Hypothalamus (tissue), 51 donors: ENCODE data around the gene SERPINB8.
"Not testable (repeated sequence)": the region's sequence is repeated elsewhere in the genome, so short reads cannot be mapped to it uniquely, and the experiment has no call there.

Source experiments
- DNase-seq, 51 donors: peaks; one replicate each; lab custom pipeline; 2025; lab: John Stamatoyannopoulos, UW

SERPINB8 gene, protein sequence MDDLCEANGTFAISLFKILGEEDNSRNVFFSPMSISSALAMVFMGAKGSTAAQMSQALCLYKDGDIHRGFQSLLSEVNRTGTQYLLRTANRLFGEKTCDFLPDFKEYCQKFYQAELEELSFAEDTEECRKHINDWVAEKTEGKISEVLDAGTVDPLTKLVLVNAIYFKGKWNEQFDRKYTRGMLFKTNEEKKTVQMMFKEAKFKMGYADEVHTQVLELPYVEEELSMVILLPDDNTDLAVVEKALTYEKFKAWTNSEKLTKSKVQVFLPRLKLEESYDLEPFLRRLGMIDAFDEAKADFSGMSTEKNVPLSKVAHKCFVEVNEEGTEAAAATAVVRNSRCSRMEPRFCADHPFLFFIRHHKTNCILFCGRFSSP

DNA sequence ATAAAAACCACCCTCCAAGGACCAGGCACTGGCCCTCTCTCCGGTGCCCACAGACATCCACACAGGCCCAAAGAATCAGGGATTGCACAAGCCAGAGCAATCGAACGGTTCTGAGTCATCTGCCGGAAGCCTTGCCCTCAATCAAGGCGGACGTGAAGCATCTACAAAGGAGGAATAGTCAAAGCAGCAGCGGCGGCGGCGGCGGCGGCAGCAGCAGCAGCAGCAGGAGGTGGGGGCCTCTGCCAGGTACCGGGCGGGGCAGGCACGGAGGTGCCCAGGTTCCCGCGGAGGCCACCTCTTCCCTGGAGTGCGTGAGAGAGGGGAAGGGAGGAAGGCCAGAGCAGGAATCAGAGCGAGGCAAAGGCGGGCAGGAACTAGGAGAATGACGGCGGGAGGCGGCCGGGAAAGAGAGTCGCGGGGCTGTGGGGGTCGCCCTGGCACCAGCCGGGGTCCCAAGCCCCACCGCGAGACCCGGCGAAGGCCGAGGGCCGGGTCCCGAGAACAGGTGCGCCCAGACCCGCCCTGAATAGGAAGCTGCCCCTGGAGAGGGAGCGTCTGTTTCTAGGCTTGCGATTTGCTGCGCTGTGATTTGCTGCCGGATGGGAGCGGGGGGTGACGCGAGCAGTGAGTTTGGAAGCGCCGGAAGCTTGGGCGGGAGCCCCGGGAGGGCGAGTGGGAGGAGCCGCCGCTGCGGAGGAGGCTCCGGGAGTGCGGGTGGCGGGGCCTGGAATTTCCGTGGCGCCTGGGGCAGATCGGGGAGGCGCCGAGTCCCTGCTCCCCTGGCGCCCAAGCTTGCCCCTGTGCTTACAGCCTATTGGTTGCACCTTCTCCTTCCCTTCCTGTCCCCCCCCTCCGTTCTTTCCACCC, at the start of gene SERPINB8:
SERPINB8 (plus strand) TSS at position 140 of the 867 bp plus-strand sequence. CDS start 8,228 bp downstream, outside the sequence.
- DNase-seq: peak; percentile 47 to 96 (median 89)

DNA sequence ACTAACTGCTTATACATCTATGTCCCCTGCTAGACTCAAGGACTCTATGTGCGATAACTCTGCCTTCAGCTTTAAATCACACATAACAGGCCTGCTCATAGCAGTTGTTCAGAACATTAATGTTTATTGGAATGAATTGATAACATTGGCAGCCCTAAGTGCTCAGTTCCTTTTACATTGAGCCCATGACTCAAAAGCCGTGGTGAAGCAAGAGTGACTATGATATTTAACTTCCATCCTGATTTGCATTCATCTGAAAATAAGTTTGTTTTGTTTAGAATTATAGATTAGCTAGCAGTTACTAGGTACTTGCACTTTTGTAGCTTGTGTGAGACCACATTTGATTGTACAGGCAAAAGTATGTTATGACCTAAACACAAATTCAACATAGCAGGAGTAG, 47.8 kb upstream of the SERPINB8 start:
- DNase-seq: no peak

DNA sequence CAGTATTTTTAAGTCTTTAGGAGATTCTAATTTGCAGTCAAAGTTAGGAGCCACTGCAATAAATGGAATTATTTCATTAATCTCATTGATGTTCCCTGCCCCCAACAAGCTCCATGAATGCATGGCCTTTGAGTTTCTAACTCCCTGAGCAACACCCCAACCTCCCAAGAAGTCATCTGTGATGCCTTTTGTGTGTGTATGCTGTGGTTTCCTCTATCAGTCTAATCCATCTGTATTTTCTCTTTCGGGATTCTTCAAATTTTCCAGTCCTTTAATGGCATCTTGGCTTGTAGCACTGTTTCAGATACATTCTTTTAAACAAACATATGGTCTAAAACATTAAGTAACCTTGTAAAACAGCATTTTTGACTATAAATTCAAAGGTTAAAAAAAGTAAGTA, 45.3 kb upstream of the SERPINB8 start:
- no peak for DNase-seq

- no peak for DNase-seq
Measured at GRCh38 chr18:63928331-63928730, 41.5 kb upstream of the SERPINB8 start.

DNA sequence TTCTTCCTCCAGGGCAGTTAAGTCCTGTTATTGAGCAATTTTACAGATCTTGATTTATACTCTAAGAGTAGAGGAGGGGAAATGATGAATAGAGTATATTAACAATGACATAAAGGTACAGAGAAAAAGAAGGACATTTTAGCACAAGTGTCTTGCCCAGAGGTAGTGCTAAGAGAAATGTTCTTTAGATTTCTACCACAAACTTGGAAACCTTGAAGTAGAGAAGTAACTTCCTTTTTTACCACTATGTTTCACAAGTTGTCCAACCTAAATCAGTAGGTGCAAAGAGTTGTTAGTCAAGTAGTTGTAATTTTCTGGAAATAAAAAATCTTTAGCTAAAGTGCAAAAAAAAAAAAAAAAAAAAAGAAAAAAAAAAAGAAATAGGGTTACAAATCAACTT, 40.5 kb upstream of the SERPINB8 start:
- DNase-seq: not testable (repeated sequence)

- DNase-seq: no peak
Measured at GRCh38 chr18:63930773-63931354, 39.0 kb upstream of the SERPINB8 start.

DNA sequence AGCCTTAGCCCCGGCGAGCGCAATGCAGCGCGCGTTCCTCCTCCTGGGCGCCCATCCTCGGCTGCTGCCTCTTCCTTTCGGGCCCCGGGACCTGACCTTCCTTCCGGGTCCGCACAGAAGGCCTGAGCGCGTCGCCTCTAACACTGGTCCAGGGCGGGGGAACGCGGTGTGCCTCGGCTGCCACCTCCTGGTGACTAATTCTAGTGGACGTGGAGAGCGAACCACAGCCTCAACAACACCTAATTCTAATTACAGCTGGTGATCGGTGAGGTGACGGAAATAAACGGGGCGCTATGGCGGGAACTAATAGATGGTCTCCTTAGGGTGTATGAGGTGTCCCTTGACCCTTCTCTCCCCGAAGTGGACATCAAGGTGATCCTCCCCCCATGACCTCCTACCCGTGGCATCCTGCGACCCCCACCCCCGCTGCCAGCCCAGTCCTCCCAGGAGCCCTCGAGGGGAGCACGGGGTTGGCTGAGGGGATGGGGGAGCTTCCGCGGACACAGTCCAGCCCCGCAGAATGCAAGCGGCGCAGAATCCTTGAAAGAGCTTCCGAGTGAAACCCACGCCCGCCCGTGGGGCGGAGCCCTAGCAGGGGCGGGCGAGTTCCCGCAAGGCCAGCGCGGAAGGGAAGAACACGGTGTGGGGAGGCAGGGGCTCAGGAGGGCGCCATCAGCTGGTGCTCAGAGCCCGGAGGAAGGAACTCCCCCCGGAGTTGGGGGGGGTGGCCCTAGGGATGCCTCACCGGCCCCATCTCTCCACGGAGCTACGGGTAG, 33.5 kb upstream of the SERPINB8 start:
- DNase-seq: peak in 48 of 51 donors; percentile 7 to 83 (median 56)

DNA sequence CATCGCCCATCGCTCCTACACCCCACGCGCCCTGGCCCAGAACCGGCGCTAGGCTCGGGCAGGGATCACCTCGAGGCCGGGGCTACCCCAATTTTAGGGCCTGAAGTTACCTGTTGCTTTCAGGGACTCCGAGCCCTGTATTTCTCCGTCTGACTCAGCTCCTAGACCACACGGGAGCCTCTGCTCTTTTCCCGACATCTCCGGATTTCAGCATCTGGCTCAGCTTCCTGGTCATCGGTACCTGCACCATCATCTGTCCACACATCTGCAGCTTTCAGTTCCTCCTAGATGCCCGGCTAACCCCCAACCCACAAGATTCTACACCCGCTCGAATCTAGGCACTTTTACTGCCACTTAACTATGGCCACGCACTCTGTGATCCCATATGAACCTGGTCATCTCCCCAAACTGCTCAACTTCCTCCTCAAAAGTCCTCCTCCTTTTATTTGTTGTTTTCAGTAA, 32.9 kb upstream of the SERPINB8 start:
- DNase-seq: peak in 1 of 51 donors; percentile 12

DNA sequence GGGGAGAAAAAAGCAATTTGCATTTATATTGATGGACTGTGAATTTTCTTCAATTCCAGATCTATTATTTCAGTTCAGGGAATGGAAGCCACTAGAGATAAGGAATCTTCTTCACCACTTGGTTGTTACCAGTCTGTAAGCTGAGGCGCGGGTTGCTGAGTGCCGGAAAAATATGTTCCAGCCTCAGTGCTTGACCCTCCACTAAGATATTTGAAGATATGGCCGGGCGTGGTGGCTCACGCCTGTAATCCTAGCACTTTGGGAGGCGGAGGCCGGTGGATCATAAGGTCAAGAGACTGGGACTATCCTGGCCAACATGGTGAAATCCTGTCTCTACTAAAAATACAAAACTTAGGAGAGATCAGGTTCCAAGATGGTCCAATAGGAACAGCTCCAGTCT, 29.9 kb upstream of the SERPINB8 start:
- DNase-seq: no peak

DNA sequence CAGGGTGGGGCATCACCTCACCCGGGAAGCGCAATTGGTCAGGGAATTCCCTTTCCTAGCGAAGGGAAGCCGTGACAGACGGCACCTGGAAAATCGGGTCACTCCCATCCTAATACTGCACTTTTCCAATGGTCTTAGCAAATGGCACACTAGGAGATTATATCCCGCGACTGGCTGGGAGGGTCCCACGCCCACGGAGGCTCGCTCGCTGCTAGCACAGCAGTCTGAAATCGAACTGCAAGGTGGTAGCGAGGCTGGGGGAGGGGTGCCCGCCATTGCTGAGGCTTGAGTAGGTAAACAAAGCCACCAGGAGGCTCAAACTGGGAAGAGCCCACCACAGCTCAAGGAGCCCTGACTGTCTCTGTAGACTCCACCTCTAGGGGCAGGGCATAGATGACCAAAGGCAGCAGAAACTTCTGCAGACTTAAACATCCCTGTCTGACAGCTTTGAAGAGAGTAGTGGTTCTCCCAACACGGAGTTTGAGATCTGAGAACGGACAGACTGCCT, 29.3 kb upstream of the SERPINB8 start:
- DNase-seq: not testable (repeated sequence)

DNA sequence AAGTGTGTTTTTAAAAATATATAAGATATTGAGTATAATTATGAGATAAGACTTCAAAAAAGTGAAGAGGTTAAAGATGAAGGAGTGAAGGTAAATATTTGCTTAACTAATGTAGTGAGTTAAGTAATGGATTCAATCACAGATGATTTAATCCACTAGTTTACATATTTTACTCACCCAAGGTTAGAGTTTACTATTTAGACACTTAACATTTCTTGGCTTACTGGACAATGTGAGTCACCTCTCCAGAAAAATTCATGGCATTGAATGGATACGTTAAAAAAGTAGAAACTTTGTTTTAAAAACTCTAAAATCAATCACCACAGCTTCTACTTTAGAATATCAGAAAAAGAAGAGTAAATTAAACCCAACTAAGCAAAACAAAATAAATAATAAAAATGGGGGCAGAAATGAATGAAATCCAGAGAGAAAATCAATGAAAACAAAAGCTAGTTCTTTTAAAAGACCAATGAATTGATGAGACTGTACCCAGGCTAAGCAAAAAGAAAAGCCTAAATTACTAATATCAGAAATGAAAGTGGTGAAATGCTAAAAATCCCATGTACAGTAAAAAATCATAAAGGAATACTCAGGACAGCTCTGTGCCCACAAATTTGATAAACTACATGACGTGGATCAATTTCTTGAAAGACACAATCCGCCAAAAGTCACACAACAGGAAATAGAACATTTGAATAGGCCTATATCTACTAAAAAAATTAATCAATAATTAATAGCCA, 22.7 kb upstream of the SERPINB8 start:
- no peak for DNase-seq

DNA sequence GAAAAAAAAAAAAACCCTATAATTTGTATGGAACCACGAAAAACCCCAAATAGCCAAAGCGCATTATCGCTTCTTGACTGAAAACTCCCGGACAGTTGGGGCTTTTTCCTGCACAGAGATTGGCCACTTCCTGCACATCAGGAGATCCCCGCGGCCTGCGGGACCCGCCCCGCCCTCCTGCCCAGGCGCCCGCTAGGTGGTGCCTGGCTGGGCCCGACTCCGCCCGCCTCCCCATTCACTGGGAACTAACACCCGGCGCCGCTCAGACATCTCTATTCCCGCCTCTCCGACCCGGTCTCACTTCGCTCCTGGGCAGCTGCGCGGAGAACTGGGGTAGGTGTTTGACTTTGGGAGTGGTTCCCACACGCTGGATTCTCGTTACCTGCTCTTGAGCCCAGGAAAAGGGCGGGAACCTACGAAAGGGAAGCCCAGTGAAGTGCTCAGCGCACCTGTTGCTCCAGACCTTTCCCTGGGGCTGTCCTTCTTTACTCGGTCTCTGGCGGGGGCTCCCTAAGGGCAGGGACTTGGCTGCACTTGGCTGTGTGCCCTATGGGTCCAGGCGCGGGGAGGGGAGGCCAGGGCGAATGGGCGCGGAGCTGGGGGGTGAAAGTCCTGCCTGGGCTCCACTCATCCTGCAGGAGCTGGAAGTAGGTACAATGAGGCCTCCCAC, 20.7 kb upstream of the SERPINB8 start, which contains the start of gene HMSD:
HMSD (plus strand) TSS at position 234 of the 670 bp plus-strand sequence. CDS start 4,155 bp downstream, outside the sequence.
- peak in 43 of 51 donors; percentile 12 to 82 (median 47) for DNase-seq

DNA sequence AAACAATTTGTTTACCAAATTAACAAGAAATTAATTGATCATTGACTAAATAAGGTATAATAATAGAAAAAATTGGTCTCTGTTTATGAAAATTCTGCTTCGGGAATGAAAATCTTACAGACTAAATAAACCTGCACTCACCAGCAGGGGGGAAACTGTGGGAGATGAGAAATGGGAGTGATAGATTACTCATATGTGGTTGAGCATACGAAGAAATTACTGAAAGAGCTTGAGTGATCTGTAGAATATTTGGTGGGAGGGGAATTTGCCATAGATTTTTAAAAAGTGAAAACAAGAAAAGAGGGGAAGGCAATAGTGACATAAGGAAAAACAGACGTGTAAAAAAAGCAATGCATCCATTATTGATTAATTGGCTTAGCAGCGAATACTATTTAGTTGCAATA, 18.6 kb upstream of the SERPINB8 start:
- no peak for DNase-seq

GRCh38 chr18:63953811-63954210, 16.1 kb upstream of the SERPINB8 start:
- DNase-seq: no peak

GRCh38 chr18:63956755-63957154, 13.1 kb upstream of the SERPINB8 start:
- DNase-seq: no peak

- no peak for DNase-seq
Measured at GRCh38 chr18:63960891-63961290, 9.0 kb upstream of the SERPINB8 start.

DNA sequence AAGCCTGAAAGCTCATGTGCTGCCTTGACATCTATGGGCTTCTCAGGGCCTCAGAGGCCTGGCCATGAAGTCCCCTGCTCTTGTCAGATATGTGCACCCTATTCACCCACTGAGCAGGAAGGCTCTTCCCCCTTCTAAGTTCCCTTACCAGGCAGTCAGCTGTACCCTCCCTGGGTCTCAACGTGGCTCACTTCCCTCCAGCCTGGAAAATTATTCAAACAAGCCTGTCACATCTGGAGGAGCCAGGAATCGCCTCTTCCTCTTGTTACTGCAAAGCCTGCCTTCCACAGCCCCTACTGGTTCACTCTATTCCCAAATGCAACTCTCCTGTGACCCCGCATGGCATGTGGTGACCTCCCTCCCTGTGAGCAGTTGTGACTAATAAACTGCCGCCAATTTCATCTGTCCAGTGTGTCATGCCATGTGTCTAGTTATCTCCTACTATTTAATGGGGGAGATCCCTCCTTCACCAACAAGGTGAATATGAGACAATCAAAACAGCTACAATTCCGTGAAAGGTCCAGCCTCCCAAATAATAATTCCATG, 8.4 kb upstream of the SERPINB8 start:
- DNase-seq: no peak

GRCh38 chr18:63962137-63962536, 7.7 kb upstream of the SERPINB8 start:
- no peak for DNase-seq
